DND-41 (cell line): ENCODE results near the gene SULT1B1.

Experiments used
- ATAC-seq: fragments of 200-7000 bp; cut with Tn5 transposase; 3 replicates; pipeline ENCODE4 v1.9.1; 2021; ENCODE audit warnings: low read depth; ENCODE audit not compliant: insufficient read depth
- DNase-seq: peaks from one replicate; pipeline ENCODE4 v3.0.0-alpha.2; 2020
- H2AFZ ChIP-seq: 2 replicates; pipeline ENCODE4 v1.6.0; 2012; ENCODE audit warnings: low read depth, low read length
- H3K27ac ChIP-seq: 2 replicates; pipeline ENCODE4 v1.5.1; 2012; ENCODE audit warnings: low read length, inconsistent platforms
- H3K27me3 ChIP-seq: fragments of 200-600 bp; sonication (generic); 2 replicates; pipeline ENCODE4 v1.6.0; 2012; ENCODE audit warnings: low read length, mild to moderate bottlenecking, inconsistent platforms; ENCODE audit not compliant: insufficient read depth, poor library complexity
- H3K36me3 ChIP-seq: 2 replicates; pipeline ENCODE4 v1.5.1; 2012; ENCODE audit warnings: low read length, inconsistent platforms; ENCODE audit not compliant: insufficient read depth
- H3K4me1 ChIP-seq: 2 replicates; pipeline ENCODE4 v1.5.1; 2012; ENCODE audit warnings: mild to moderate bottlenecking, low read length; ENCODE audit not compliant: insufficient read depth
- H3K4me2 ChIP-seq: 2 replicates; pipeline ENCODE4 v1.6.0; 2012; ENCODE audit warnings: mild to moderate bottlenecking, moderate library complexity, low read length, inconsistent platforms; ENCODE audit not compliant: insufficient read depth
- H3K4me3 ChIP-seq, 2 experiments: fragments of 200-600 bp in 1 of 2; shearing (Covaris generic) in 1 of 2; 2 replicates each; pipeline ENCODE4 v1.5.1; 2012 to 2016; ENCODE audit warnings: inconsistent platforms in 2 of 2, low read length in 2 of 2, mild to moderate bottlenecking in 2 of 2, low read depth in 1 of 2, moderate library complexity in 1 of 2
- H3K79me2 ChIP-seq: 2 replicates; pipeline ENCODE4 v1.6.0; 2012; ENCODE audit warnings: low read length, inconsistent platforms; ENCODE audit not compliant: insufficient read depth
- H3K9ac ChIP-seq: 2 replicates; pipeline ENCODE4 v1.6.0; 2012; ENCODE audit warnings: low read depth, mild to moderate bottlenecking, inconsistent platforms, low read length, moderate library complexity
- H3K9me3 ChIP-seq: 2 replicates; pipeline ENCODE4 v1.5.1; 2012; ENCODE audit warnings: low read length, moderate library complexity, mild to moderate bottlenecking, inconsistent platforms; ENCODE audit not compliant: insufficient read depth, severe bottlenecking
- H4K20me1 ChIP-seq: 2 replicates; pipeline ENCODE4 v1.6.0; 2012; ENCODE audit warnings: low read length; ENCODE audit not compliant: insufficient read depth
- CTCF ChIP-seq: IDR thresholded peaks from 2 replicates; pipeline ENCODE4 v1.5.1; 2012; ENCODE audit warnings: borderline replicate concordance, low read length, moderate library complexity, mild to moderate bottlenecking; ENCODE audit not compliant: poor library complexity, severe bottlenecking; ENCODE audit errors: extremely low read depth
- EZH2 ChIP-seq: IDR thresholded peaks from 3 replicates; pipeline ENCODE4 v1.6.1; 2012; ENCODE audit warnings: borderline replicate concordance, low read depth, mild to moderate bottlenecking, moderate library complexity, low read length, inconsistent platforms; ENCODE audit not compliant: severe bottlenecking

Gene SULT1B1

GRCh38 chr4:69760455-69760854, at the start of gene SULT1B1:
Gene SULT1B1, minus strand, starts transcription at chr4:69760620. Its CDS starts 5,403 bp downstream, at chr4:69755217.
- H3K4me3 ChIP-seq: no peak within 1 kb of the TSS
- H3K27me3 ChIP-seq: no peaks in the 10 kb centered on the region
- no peaks in the 10 kb centered on the region for H3K36me3 ChIP-seq
- TF ChIP-seq EZH2 (no peak), CTCF (no peak)
- H2AFZ ChIP-seq: no peak within 1 kb of the TSS
- peaks cover 6% of the 10 kb centered on the region; the same call in 1 of the 2 replicates for H3K4me1 ChIP-seq
- H3K9ac ChIP-seq: no peak within 1 kb of the TSS
- no peaks in the 10 kb centered on the region for H3K79me2 ChIP-seq
- H4K20me1 ChIP-seq: no peaks in the 10 kb centered on the region
- peak; percentile 88 for ATAC-seq
- H3K9me3 ChIP-seq: no peaks in the 10 kb centered on the region
- H3K27ac ChIP-seq: no peak within 1 kb of the TSS
- DNase-seq: peak; percentile 42
- H3K4me2 ChIP-seq: no peak within 1 kb of the TSS

- Histone ChIP-seq H4K20me1 (no peaks in the 10 kb centered on the region), H3K4me1 (no peaks in the 10 kb centered on the region), H3K4me3 (no peak overlapping the region), H3K4me2 (no peak overlapping the region), H3K27me3 (no peaks in the 10 kb centered on the region), H3K9me3 (no peaks in the 10 kb centered on the region), H3K36me3 (no peaks in the 10 kb centered on the region), H3K9ac (no peak overlapping the region), H3K79me2 (no peaks in the 10 kb centered on the region), H3K27ac (no peak overlapping the region), H2AFZ (no peak overlapping the region)
- no peak for TF ChIP-seq EZH2
- TF ChIP-seq CTCF: no peak
- DNase-seq: no peak
- no peak for ATAC-seq
Observed at GRCh38 chr4:69800599-69800998, 40.2 kb upstream of the SULT1B1 start.

- TF ChIP-seq CTCF: no peak
- TF ChIP-seq EZH2: no peak
- Histone ChIP-seq H3K4me2 (no peak overlapping the region), H4K20me1 (no peaks in the 10 kb centered on the region), H3K79me2 (no peaks in the 10 kb centered on the region), H2AFZ (no peak overlapping the region), H3K27me3 (no peaks in the 10 kb centered on the region), H3K4me3 (no peak overlapping the region), H3K9ac (no peak overlapping the region), H3K4me1 (no peaks in the 10 kb centered on the region), H3K9me3 (no peaks in the 10 kb centered on the region), H3K36me3 (no peaks in the 10 kb centered on the region), H3K27ac (no peak overlapping the region)
- DNase-seq (no peak), ATAC-seq (no peak)
Observed at GRCh38 chr4:69799337-69799736, 38.9 kb upstream of the SULT1B1 start.

DNA sequence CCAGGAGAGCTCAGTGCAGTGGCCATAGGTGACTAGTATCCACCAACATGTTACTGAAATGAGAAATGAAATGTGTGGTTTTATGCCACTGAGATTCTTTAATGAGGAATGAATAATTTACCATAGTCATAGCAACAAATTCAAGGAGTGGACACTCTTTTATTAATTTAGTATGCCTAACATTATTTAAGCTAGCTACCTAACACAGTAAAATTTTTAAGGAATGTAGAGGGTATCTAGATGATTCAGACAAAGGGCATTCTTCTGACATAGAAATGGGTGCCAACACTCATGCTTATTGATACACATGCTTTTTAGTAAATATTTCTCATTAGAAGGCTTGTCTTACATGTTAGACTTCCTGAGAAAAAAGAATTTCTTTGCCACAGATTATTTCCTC, 33.3 kb upstream of the SULT1B1 start:
- no peak overlapping the region for H2AFZ ChIP-seq
- no peaks in the 10 kb centered on the region for H3K79me2 ChIP-seq
- H3K27ac ChIP-seq: no peak overlapping the region
- no peaks in the 10 kb centered on the region for H3K27me3 ChIP-seq
- H3K36me3 ChIP-seq: no peaks in the 10 kb centered on the region
- no peak overlapping the region for H3K9ac ChIP-seq
- H3K4me3 ChIP-seq: no peak overlapping the region
- no peaks in the 10 kb centered on the region for H3K4me1 ChIP-seq
- no peak overlapping the region for H3K4me2 ChIP-seq
- no peaks in the 10 kb centered on the region for H3K9me3 ChIP-seq
- TF ChIP-seq CTCF (no peak), EZH2 (no peak)
- ATAC-seq: no peak
- DNase-seq: no peak
- H4K20me1 ChIP-seq: no peaks in the 10 kb centered on the region
